ENCODE measurements around the gene RCOR1.
A peak's percentile ranks its signal among the peaks of the same experiment; 100 is the strongest.

The RCOR1 gene

GRCh38 chr14:102729268-102729667, 136.8 kb downstream of the RCOR1 start:
- no peak for DNase-seq

- no peak for DNase-seq
Observed at GRCh38 chr14:102729825-102730224, 137.4 kb downstream of the RCOR1 start.

- DNase-seq = no peak
Observed at GRCh38 chr14:102731101-102731870, 138.8 kb downstream of the RCOR1 start.

GRCh38 chr14:102731871-102732800, 139.7 kb downstream of the RCOR1 start:
- DNase-seq = peak; percentile 53

GRCh38 chr14:102732924-102733323, 140.5 kb downstream of the RCOR1 start:
- DNase-seq = no peak

- no peak for DNase-seq
Observed at GRCh38 chr14:102733326-102733725, 140.9 kb downstream of the RCOR1 start.

- DNase-seq = no peak
Observed at GRCh38 chr14:102734436-102734835, 142.0 kb downstream of the RCOR1 start.

GRCh38 chr14:102736956-102737355, 144.5 kb downstream of the RCOR1 start:
- no peak for DNase-seq

GRCh38 chr14:102737402-102738372, 145.2 kb downstream of the RCOR1 start:
- DNase-seq = no peak

GRCh38 chr14:102738373-102739189, 146.1 kb downstream of the RCOR1 start:
- DNase-seq = no peak

- no peak for DNase-seq
Observed at GRCh38 chr14:102739190-102739469, 146.7 kb downstream of the RCOR1 start.

- DNase-seq = no peak
Observed at GRCh38 chr14:102746634-102747438, 154.4 kb downstream of the RCOR1 start.

GRCh38 chr14:102748806-102749205, 156.4 kb downstream of the RCOR1 start:
- DNase-seq = no peak

GRCh38 chr14:102749393-102750305, 157.2 kb downstream of the RCOR1 start:
- DNase-seq = peak; percentile 94

- no peak for DNase-seq
Observed at GRCh38 chr14:102750376-102750775, 157.9 kb downstream of the RCOR1 start.

GRCh38 chr14:102751088-102751487, 158.6 kb downstream of the RCOR1 start:
- DNase-seq = no peak

- no peak for DNase-seq
Observed at GRCh38 chr14:102752239-102752847, 159.9 kb downstream of the RCOR1 start.

GRCh38 chr14:102754370-102755262, 162.2 kb downstream of the RCOR1 start:
- DNase-seq = no peak

GRCh38 chr14:102757646-102758045, 165.2 kb downstream of the RCOR1 start:
- no peak for DNase-seq
